GM08714 (cell line): ENCODE results near the gene CPVL.

Source experiments
- H3K4me3 ChIP-seq: fragments of 200-500 bp; sonication (Bioruptor generic); 2 replicates; pipeline ENCODE4 v1.5.1; 2014; ENCODE audit warnings: mild to moderate bottlenecking, low read length, inconsistent platforms
- ZNF274 ChIP-seq: IDR thresholded peaks from 2 replicates; pipeline ENCODE4 v1.6.1; 2012; ENCODE audit warnings: mild to moderate bottlenecking, low read depth, low read length

The CPVL gene

DNA sequence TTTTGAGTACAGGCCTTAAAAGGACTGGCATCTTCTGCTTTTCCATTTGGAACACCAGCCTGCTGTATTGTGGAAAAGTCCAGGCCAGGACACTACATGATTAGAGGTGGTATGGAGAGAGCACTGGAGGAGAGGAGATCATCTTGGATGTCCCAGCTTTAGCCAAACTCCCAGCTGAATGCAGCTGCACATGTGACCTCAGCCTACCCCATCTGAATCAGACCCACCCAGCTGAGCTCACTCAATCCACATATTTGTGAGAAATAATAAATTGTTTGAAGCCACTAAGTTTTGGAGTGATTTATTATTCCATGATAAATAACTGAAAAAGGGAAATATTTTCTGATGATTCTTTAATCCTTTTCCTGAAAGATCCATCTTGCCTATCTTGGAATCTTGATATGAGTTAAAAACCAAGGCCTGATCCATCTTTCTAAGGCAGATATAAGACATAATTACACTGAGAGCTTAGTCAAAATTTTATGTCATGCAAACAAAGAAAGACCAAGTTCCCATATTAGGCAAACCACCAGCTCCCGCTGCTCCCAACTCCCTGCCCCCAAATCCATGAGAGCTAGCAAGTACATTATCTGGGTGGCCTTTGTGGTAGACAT, 133.1 kb downstream of the CPVL start:
- TF ChIP-seq ZNF274: no peak
- H3K4me3 ChIP-seq: no peak overlapping the region

DNA sequence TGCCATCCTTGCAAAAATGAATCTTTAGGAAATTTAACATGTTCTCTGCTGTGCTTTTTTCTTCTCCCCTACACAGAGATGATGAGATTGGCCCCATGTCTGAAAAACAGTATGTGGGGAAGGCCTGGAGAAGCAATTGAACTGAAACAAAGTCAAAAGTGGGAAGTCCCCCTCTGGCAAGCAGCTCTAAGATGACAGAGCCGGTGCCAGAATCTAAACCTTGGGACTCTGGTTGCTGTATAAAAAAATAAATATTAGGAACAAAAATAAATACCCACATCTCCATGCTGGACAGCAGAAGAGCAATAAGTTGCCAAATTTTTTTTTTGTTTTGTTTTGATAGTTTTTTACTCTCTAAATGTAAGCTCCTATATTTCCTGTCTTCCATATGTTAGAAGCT, 136.4 kb downstream of the CPVL start:
- no peak overlapping the region for H3K4me3 ChIP-seq
- TF ChIP-seq ZNF274: no peak

DNA sequence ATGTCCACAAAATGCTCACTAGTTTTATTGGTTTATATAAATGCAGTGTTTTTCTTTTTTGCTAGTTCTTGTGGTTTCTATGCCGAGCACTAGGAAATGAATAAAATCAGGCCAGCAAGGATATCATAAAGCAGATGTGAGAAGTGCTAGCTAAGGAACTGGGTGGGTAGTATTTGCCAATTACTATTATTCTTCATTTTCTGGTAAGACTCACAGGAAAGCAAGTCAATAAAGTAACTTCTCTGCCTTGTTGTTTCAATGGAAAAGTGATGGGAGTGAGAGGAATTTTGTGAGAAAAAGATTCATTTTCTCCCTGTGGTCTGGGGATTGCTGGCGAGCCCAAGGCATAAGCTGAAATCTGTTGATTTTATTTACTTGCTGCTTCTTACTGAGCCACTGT, 137.7 kb downstream of the CPVL start:
- TF ChIP-seq ZNF274: no peak
- H3K4me3 ChIP-seq: no peak overlapping the region

DNA sequence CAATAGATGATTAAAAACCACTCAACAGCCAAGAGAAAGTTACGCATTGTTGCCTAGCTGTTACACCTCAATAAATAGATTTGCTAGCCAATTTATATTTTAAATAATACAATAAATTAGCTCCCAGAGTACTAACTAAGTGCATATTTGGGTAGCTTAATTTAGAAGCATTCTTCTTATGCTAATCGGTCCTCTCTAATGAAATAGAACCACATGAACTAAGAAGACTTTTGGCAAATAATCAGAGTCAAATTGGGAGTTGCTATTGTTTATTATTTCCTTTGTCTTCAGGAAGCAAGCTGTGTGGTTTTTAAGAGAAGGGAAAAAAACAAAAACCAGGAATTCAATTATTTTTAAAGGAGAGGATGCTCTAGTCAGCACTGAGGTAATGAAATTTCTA, 139.2 kb downstream of the CPVL start:
- no peak overlapping the region for H3K4me3 ChIP-seq
- TF ChIP-seq ZNF274: no peak

DNA sequence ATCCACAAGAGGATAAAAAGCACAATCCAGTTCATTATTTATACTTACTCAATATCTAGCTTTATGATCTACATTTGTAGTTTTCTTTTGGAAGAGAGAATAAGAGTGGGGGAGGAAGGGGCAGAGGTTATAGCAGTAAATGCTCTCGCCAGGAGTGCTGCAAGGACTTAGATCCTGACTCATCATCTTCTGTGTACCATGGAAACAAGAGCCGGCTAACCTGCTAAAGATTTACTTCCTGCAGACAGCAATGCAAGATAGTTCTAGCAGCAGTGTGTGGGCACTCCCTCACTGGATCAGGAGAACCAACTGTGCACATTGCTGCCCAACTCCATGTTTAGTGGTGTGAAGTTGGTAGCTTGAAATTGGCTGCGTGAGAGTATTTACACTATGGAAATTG, 140.5 kb downstream of the CPVL start:
- no peak overlapping the region for H3K4me3 ChIP-seq
- no peak for TF ChIP-seq ZNF274

DNA sequence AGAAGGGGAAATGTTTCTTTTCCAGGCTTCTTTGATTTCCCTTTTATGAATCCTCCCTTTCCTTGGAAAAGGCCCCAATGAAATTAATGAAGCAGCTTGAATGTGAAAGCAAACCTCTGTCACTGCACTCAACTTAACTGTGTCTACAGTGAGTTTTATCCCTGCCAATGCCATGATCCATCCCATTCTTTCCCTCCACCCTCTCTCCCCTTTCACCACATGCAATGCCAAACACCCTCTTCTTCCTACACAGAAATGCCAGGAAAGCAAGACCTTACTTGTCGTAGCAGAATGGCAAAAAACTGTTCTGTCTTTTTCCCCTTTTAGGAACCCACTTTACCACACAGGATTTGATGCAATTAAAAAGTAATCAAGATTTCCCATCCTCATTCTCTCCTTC, 140.9 kb downstream of the CPVL start:
- no peak for TF ChIP-seq ZNF274
- H3K4me3 ChIP-seq: no peak overlapping the region

DNA sequence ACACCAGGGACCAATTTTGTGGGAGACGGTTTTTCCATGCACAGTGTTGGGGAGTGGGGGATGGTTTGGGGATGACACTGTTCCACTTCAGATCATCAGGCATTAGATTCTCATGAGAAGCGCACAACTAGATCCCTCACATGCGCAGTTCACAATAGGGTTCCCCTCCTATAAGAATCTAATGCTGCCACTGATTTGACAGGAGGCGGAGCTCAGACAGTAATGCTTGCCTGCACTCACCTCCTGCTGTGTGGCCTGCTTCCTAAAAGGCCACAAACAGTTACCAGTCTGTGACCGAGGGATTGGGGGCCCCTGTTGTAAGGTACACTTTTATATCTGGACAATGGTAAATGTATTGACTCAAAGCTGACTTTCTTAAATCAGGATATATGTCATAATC, 142.6 kb downstream of the CPVL start:
- no peak for TF ChIP-seq ZNF274
- H3K4me3 ChIP-seq: no peak overlapping the region

DNA sequence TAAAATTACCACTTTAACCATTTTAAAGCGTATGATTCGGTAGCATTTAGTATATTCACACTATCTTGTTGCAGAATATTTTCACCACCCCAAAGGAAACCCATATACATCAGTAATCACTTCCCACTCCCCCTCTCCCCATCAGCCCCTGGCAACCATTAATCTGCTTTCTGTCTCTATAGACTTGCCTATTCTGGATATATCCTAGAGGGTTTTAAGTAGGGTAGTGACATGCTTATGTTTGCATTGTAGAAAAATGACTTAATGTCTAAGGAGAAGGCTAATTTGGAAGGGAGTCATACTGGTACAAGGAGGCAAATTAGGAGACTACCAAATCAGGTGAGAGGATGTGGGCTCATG, 145.6 kb downstream of the CPVL start:
- no peak overlapping the region for H3K4me3 ChIP-seq

DNA sequence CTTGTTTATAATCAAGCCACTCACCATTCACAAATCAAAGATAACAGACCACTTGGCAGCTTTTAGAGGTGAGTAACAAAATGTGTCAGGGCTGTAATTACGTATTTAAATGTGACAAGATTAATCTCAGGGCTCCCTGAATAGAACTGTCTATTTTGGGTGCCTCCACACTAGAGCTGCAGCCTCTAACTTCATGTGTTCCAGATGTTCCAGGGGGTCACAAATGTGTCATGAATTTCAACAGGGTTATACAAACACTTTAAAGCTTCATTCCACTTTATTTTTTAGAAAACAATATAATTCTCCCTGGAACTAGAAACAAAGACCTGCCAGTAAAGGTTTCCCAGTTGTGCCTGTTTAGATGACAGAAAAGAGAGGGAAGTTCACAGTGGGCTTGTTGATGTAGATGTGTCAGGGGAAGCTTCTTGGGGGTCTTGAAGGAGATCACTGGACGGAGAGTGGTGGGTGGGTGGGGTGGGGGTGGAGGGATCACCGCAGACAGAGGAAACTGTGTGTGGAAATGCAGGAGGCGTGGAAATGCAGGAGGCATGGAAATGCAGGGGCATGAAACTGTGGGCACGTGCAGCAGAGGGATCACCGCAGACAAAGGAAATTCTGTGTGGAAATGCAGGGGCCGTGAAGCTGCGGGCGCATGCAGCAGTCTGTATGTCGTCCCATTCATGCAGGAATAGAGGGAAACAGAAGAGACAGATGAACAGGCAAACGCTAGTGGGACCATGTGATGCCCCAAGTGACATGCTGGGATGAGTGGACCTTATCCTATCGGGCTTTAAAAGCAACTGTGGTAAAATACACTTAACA, 146.2 kb downstream of the CPVL start:
- TF ChIP-seq ZNF274: no peak
- no peak overlapping the region for H3K4me3 ChIP-seq

More for the DNA sequence above, 145.6 kb downstream of the CPVL start:
- no peak for TF ChIP-seq ZNF274

DNA sequence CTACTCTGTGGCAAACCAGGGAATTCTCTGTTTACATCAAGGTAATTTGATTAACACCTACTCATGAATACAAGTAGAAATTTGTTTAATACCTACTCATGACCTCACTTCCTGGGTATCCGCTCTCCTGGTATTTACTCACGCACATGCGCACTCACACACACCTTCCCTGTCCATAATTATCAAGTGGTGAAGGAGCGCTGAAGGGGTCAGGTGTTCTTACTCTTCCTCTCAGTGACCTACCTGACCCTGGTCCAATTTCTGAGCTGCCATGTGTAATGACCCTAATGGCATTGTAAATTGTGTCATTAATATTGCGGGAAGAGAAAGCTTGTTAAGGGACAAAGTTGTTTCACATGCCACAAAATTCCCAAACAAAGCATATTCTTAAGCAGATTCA, 146.9 kb downstream of the CPVL start:
- no peak for TF ChIP-seq ZNF274
- H3K4me3 ChIP-seq: no peak overlapping the region

DNA sequence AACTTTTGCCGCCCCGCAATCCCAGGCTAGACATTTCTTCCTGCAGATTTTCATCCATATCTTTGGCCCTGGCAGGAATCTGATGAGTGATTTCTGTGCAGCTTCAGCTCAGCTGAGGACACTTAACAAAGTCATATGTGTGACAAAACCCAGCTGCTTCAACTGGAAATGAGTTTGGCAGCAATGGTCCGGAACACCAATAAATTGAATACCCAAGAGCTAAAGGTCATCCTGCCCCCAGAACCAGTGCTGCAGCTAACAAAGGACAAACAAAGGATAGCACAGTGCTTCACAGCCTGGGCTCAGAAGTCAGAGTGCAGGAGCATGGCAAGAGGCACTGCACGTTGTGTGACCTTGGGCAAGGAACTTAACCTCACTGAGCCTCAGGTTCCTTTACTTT, 148.2 kb downstream of the CPVL start:
- no peak overlapping the region for H3K4me3 ChIP-seq
- TF ChIP-seq ZNF274: no peak

DNA sequence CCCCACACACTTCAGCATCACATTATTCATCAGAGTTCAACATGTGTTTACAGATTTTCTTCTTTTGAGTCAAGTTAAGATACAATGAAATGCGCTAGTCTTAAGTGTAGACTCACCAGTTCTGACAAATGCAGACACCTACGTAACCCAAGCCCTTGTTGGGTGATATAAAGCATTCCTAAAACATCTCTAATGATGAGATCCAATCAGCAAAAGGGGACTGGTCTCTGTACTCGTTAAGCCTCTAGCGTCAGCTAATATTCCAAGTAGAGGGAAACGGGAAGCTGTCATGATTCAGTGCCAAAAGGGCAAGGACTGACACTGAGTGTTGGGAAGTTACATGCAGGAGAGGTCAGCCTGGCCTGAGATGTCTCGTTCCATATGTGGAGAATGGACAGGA, 149.5 kb downstream of the CPVL start:
- TF ChIP-seq ZNF274: no peak
- H3K4me3 ChIP-seq: no peak overlapping the region

DNA sequence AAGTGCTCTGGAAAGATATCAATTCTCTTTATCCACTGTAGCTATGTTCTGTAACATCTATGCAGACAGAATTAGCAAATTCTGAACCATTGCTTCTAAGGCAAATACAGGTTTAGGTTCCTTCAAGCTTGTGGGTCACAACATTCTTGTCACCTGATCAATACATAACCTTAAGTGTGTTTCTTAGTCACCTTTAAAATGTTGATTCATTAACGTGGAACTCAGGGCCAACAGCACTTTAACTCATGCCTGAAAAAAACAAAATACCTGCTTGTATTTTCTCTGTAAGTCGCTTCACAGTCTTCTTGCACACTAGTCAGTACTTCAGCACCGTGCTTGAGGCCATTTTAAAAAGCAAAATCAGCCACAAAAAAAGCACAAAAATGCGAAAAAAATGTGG, 153.0 kb downstream of the CPVL start:
- no peak overlapping the region for H3K4me3 ChIP-seq
- no peak for TF ChIP-seq ZNF274

DNA sequence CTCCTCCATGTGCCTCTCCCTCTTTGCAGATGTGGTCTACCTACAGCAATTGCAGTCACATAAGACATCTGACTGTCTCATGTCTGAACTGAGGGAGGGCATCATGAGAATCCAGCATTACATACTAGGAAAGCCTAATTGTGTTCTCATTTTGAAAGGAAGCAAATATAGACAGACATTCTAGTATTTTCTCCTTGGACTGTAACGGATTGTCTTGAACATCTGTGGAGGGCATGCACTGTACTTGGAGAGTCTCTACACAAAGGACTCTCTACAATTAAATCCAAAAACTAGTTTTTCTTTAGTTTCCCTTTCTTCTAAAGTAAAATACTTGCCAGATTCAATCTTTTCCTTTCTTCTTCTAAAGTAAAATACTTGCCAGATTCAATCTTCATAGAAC, 153.5 kb downstream of the CPVL start:
- TF ChIP-seq ZNF274: no peak
- no peak overlapping the region for H3K4me3 ChIP-seq

DNA sequence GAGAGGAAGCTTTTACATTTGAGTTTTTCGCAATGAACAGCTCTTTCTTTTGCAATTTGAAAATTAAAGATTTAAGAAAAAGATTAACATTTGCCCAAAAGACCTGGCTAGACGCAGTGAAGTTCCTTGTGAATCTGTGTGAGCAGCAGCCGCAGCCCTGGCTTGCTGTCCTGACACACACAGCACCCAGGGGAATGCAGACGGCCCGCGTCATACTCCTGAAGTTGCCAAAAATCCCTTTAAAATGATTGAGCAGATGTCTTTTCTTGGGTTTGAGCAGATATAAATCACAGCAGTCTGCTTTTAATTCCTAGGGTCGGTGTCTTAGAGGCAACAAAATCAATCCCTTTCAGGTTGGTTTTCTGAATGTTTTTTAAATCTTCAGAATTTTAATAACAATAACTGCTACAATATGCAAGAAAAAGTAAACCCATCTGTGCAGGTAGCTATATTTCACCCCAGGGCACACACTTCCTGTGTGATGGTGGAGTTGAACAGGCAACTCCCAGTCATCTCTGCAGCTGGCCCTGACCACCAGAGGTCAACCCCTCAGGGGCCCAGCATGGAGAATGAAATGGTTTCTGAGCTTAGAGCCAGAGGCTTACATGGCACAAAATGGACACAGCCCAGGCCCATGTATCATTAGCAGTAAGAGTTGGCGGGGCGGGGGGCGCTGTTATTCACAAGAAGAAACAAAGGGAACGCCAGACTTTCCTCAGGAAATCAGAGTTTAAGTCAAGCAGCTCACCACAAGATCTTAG, 156.0 kb downstream of the CPVL start:
- no peak for TF ChIP-seq ZNF274

More for the DNA sequence above, 156.0 kb downstream of the CPVL start:
- no peak overlapping the region for H3K4me3 ChIP-seq
